ENCODE data around the gene SNUPN. TPM values are rescaled to one million over a fixed set of nuclear protein-coding genes. Genes with fewer than 3 reads are reported as not detected.

Gene SNUPN
- total RNA-seq = 27.0 and 27.9 TPM in 2 replicates
- long read RNA-seq, transcript SNUPN-201 (9 exons, 1,513 nt) = major isoform, 114 of 172 reads
- long read RNA-seq, transcript SNUPN-206 (9 exons, 1,682 nt) = minor isoform, 20 of 172 reads
- long read RNA-seq, partial matches to known transcripts = 11 of 172 reads
- long read RNA-seq, other reads (novel, unspliced or antisense) = 25 of 172 reads

DNA sequence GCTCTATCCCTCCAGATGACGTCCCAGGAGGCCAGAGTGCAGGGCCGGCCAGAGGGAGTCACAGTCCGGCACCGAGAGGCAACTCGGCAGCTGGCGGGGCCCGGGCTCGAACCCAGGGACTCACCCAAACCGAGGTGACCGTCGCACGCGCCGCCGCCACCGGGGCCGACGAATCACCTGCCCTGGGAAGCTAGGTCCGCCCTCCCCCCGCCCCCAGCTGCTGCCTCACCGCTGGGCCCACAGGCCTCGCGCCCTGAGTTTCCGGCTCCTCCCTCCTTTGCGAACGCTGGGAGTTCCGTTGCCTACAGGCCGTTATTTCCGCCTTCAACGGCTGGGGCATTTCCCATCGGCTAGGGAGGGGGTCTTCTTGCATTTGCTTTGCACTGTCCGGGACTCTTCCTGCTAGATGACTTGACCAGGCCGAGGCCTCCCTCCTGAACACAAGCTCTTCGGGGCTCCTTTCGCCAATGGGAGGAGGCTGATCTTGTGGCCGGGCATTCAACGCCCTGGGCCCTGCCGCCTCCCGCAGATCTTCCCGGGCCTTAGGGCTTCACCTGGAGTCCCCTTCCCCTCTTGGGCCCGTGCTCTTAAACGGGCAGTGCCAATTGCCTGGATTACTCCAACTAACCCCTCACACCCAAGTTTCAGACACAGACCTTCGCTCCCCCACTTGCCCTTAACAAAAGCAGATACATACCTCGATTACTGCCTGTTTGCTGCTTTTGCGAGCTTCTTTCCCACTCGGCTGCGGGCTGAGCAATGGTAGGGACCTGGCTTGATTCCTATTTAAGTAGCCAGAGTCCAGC, at the start of gene SNUPN:
Gene SNUPN, minus strand, starts transcription at position 184 of the 806 bp plus-strand sequence. CDS start 4,674 bp downstream, outside the sequence.
- H3K9me3 Mint-ChIP-seq (ENCODE audit: unreplicated experiment) = no peaks in the 10 kb centered on the region
- H3K4me3 Mint-ChIP-seq (ENCODE audit: unreplicated experiment) = peak within 1 kb of the TSS; percentile 88
- H3K27me3 Mint-ChIP-seq (ENCODE audit: unreplicated experiment) = no peaks in the 10 kb centered on the region
- peaks cover 24% of the 10 kb centered on the region for H3K4me1 Mint-ChIP-seq (ENCODE audit: unreplicated experiment)
- peak within 1 kb of the TSS; percentile 97 for H3K27ac Mint-ChIP-seq (ENCODE audit: unreplicated experiment)
- H3K36me3 Mint-ChIP-seq (ENCODE audit: unreplicated experiment) = no peaks in the 10 kb centered on the region
- DNase-seq (ENCODE audit: extremely low spot score, unreplicated experiment) = peak; percentile 94
- TF ChIP-seq, protein P1, sequence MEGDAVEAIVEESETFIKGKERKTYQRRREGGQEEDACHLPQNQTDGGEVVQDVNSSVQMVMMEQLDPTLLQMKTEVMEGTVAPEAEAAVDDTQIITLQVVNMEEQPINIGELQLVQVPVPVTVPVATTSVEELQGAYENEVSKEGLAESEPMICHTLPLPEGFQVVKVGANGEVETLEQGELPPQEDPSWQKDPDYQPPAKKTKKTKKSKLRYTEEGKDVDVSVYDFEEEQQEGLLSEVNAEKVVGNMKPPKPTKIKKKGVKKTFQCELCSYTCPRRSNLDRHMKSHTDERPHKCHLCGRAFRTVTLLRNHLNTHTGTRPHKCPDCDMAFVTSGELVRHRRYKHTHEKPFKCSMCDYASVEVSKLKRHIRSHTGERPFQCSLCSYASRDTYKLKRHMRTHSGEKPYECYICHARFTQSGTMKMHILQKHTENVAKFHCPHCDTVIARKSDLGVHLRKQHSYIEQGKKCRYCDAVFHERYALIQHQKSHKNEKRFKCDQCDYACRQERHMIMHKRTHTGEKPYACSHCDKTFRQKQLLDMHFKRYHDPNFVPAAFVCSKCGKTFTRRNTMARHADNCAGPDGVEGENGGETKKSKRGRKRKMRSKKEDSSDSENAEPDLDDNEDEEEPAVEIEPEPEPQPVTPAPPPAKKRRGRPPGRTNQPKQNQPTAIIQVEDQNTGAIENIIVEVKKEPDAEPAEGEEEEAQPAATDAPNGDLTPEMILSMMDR (IDR thresholded peaks at IDR 0.05) = no peak

DNA sequence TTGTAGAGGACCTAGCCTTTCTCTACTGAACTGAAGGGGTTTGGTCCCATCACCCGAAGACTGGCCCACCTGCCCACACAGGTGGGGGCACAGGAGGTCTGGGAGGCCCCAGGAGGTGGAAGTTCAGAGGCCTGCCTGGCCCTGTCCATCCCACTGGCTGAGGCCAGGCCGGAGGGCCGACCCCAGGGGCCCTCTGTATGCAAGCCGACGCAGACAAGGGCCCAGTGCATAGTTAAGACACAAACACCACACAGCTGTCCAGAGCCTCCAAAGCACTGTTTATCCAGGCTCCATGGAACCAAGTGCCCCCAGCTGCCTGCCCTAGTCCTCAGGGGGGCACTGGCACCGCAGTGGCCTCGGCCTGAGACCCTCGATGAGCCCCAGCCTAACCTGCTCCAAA, 48.8 kb upstream of the SNUPN start:
- Mint-ChIP-seq H3K4me3 (ENCODE audit: unreplicated experiment) (no peak overlapping the region), H3K9me3 (ENCODE audit: unreplicated experiment) (no peaks in the 10 kb centered on the region), H3K27ac (ENCODE audit: unreplicated experiment) (peak overlapping the region; percentile 69), H3K36me3 (ENCODE audit: unreplicated experiment) (peaks cover 2% of the 10 kb centered on the region), H3K4me1 (ENCODE audit: unreplicated experiment) (peaks cover 40% of the 10 kb centered on the region), H3K27me3 (ENCODE audit: unreplicated experiment) (no peaks in the 10 kb centered on the region)
- TF ChIP-seq, protein P1 (IDR thresholded peaks at IDR 0.05) = no peak
- no peak for DNase-seq (ENCODE audit: extremely low spot score, unreplicated experiment)

DNA sequence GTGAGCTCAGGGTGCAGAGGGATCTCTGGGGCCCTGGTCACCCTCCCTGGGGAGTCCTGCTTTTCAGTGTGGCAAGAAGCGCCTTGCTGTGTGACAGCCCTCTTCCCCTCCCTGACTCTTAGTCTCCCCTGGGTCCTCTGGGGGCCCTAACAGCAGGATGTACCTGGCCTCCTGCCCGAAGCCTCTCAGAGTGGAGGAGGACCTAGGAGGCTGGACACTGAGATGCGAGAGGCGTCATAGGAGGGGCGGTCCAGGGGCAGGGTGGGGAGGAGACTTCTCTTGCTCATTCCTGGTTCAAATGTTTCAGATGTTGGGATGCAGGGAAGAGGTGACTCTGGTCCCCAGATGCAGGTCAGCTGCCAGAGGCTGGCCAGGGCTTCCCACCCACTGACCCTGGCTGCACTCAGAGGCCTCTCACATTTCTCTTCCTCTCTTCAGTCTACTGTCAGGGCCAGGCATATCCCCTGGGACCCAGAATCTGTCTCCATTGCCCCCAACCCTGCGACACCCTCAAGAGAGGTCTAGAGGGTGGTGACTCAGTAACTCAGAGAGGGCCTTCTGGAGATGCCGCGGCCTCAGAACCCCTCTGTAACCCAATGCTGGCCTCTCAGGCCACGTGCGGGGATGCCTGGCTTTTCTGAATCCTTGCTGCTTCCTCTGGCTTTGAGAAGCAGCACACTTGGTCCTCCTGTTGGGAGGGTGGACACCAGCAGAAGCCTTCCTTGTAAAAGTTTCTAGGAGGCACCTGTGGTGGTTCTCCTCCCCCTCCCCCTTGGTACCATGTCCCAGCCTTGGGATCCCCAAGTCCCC, 48.1 kb upstream of the SNUPN start:
- peak overlapping the region; percentile 83 for H3K27ac Mint-ChIP-seq (ENCODE audit: unreplicated experiment)
- peaks cover under 1% of the 10 kb centered on the region for H3K36me3 Mint-ChIP-seq (ENCODE audit: unreplicated experiment)
- no peaks in the 10 kb centered on the region for H3K9me3 Mint-ChIP-seq (ENCODE audit: unreplicated experiment)
- H3K4me1 Mint-ChIP-seq (ENCODE audit: unreplicated experiment) = peaks cover 41% of the 10 kb centered on the region
- H3K4me3 Mint-ChIP-seq (ENCODE audit: unreplicated experiment) = peak overlapping the region; percentile 18
- H3K27me3 Mint-ChIP-seq (ENCODE audit: unreplicated experiment) = no peaks in the 10 kb centered on the region
- no peak for DNase-seq (ENCODE audit: extremely low spot score, unreplicated experiment)
- TF ChIP-seq, protein P1 (IDR thresholded peaks at IDR 0.05) = no peak

DNA sequence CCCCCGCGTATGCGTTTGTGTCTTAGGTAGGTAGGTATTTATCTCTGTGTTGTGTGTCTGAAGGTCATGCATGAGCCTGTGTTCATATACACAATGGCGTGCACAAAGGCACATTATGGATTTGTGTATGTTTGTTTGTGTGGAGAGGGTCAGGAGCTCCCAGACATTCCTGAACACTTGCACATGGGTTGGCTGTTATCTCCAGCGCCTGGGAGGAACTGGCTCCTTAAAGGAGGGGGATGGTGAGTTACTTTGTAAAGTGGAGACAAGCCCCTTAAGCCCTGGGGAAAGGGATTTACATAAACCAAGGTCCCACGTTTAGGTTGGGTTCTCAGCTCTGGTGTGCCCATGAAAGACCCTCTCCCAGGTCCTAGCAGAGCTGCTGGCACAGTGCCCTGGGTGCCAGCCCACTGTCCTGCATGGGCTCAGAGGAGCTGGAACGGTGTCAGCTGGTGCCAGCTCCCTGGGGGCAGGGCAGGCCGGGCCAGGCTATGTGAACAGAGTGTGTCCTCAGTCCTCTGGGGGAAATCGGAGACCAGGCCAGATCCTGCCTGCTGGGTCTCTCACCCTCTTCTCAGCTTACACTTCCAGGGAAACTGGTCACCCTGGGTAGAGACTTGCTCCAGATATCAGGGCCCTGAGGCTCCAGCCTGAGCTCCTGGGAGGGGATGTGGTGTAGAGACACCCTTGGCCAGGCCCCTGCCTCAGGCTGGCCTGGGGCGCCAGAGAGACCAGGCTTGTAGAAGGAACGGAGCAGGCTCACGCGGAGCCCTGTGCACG, 47.3 kb upstream of the SNUPN start:
- H3K36me3 Mint-ChIP-seq (ENCODE audit: unreplicated experiment) = no peaks in the 10 kb centered on the region

More for the DNA sequence above, 47.3 kb upstream of the SNUPN start:
- peak overlapping the region; percentile 18 for H3K4me3 Mint-ChIP-seq (ENCODE audit: unreplicated experiment)
- no peaks in the 10 kb centered on the region for H3K27me3 Mint-ChIP-seq (ENCODE audit: unreplicated experiment)
- DNase-seq (ENCODE audit: extremely low spot score, unreplicated experiment) = no peak
- TF ChIP-seq, protein P1 (IDR thresholded peaks at IDR 0.05) = no peak
- no peaks in the 10 kb centered on the region for H3K9me3 Mint-ChIP-seq (ENCODE audit: unreplicated experiment)
- H3K27ac Mint-ChIP-seq (ENCODE audit: unreplicated experiment) = peak overlapping the region; percentile 83
- H3K4me1 Mint-ChIP-seq (ENCODE audit: unreplicated experiment) = peaks cover 44% of the 10 kb centered on the region

All from osteocyte (in vitro differentiated cells).